GM12864 (cell line): ENCODE data around the gene RBM46.

Experiments
- DNase-seq: peaks from one replicate; pipeline ENCODE4 v3.0.0-alpha.2; 2011; ENCODE audit warnings: low read depth
- H3K4me3 ChIP-seq: 2 replicates; pipeline ENCODE4 v1.5.1; 2011; ENCODE audit warnings: mild to moderate bottlenecking, low read depth, low read length, control low read depth
- CTCF ChIP-seq: IDR thresholded peaks from 2 replicates; pipeline ENCODE4 v1.5.1; 2011; ENCODE audit warnings: low read depth, mild to moderate bottlenecking, moderate library complexity, low read length, control low read depth, inconsistent platforms; ENCODE audit errors: missing control alignments

Gene RBM46

GRCh38 chr4:154740462-154740861, 40.6 kb upstream of the RBM46 start:
- DNase-seq, result no peak
- H3K4me3 ChIP-seq, result no peak overlapping the region
- no peak for TF ChIP-seq CTCF

- TF ChIP-seq CTCF, result no peak
- H3K4me3 ChIP-seq, result no peak overlapping the region
- DNase-seq, result no peak
Observed at GRCh38 chr4:154741131-154741665, 39.9 kb upstream of the RBM46 start.

GRCh38 chr4:154741922-154742850, 38.9 kb upstream of the RBM46 start:
- DNase-seq, result no peak
- no peak overlapping the region for H3K4me3 ChIP-seq
- TF ChIP-seq CTCF, result no peak

GRCh38 chr4:154743683-154744340, 37.3 kb upstream of the RBM46 start, which contains the start of gene LRAT:
Gene LRAT (plus strand): TSS chr4:154744000. CDS start chr4:154744327, 327 bp downstream.
- DNase-seq, result no peak
- H3K4me3 ChIP-seq, result no peak within 1 kb of the TSS
- no peak for TF ChIP-seq CTCF

- no peak overlapping the region for H3K4me3 ChIP-seq
- DNase-seq, result no peak
- no peak for TF ChIP-seq CTCF
Observed at GRCh38 chr4:154744341-154744926, 36.6 kb upstream of the RBM46 start.

- no peak for TF ChIP-seq CTCF
- no peak for DNase-seq
- no peak overlapping the region for H3K4me3 ChIP-seq
Observed at GRCh38 chr4:154757713-154758112, 23.4 kb upstream of the RBM46 start.
